ENCODE results near the gene BATF3. TPM values are rescaled to one million over a fixed set of nuclear protein-coding genes. Genes with fewer than 3 reads are reported as not detected.
"Not testable (repeated sequence)": the region's sequence is repeated elsewhere in the genome, so short reads cannot be mapped to it uniquely, and the experiment has no call there.

The BATF3 gene
- 1.8 TPM for polyA plus RNA-seq (2013, experiment 1 of 2; ENCODE audit: insufficient read length)
- polyA plus RNA-seq (2013, experiment 2 of 2; ENCODE audit: insufficient read length), result 1.7 TPM

- peak; percentile 26 for DNase-seq
These were observed at the start of gene BATF3 for GRCh38 chr1:212699625-212700222. TSS of gene BATF3 (minus strand) at chr1:212699840. CDS start at chr1:212699762, 78 bp downstream.

GRCh38 chr1:212746546-212746945 is 46.9 kb upstream of the BATF3 start:
- DNase-seq, result no peak

- DNase-seq, result no peak
These were observed 45.7 kb upstream of the BATF3 start for GRCh38 chr1:212745303-212745702.

GRCh38 chr1:212743901-212744475 is 44.3 kb upstream of the BATF3 start:
- no peak for DNase-seq

- DNase-seq, result no peak
These were observed 38.7 kb upstream of the BATF3 start for GRCh38 chr1:212738330-212738729.

GRCh38 chr1:212737559-212737958 is 37.9 kb upstream of the BATF3 start:
- DNase-seq, result no peak

GRCh38 chr1:212733109-212733508 is 33.5 kb upstream of the BATF3 start:
- DNase-seq, result no peak

- no peak for DNase-seq
These were observed 32.0 kb upstream of the BATF3 start for GRCh38 chr1:212731630-212732029.

GRCh38 chr1:212728606-212729005 is 29.0 kb upstream of the BATF3 start:
- DNase-seq, result no peak

GRCh38 chr1:212727386-212728181 is 27.9 kb upstream of the BATF3 start:
- DNase-seq, result peak; percentile 73

- DNase-seq, result not testable (repeated sequence)
These were observed 25.0 kb upstream of the BATF3 start for GRCh38 chr1:212724679-212725078.

- no peak for DNase-seq
These were observed 22.8 kb upstream of the BATF3 start for GRCh38 chr1:212722270-212722957.

- peak; percentile 82 for DNase-seq
These were observed 22.0 kb upstream of the BATF3 start for GRCh38 chr1:212721388-212722247.

- no peak for DNase-seq
These were observed 20.0 kb upstream of the BATF3 start for GRCh38 chr1:212719633-212720032.

- peak; percentile 36 for DNase-seq
These were observed 18.9 kb upstream of the BATF3 start for GRCh38 chr1:212718499-212718898.

GRCh38 chr1:212716161-212716560 is 16.5 kb upstream of the BATF3 start:
- no peak for DNase-seq

- no peak for DNase-seq
These were observed 14.0 kb upstream of the BATF3 start for GRCh38 chr1:212713465-212714136.

- DNase-seq, result peak; percentile 86
These were observed 13.0 kb upstream of the BATF3 start for GRCh38 chr1:212712451-212713303.

- DNase-seq, result not testable (repeated sequence)
These were observed 12.3 kb upstream of the BATF3 start for GRCh38 chr1:212711974-212712373.

- DNase-seq, result no peak
These were observed 10.9 kb upstream of the BATF3 start for GRCh38 chr1:212710566-212710965.

Measured in fibroblast of skin of back (primary cell).